Cardiac muscle cell (in vitro differentiated cells and primary cell): Measurements from ENCODE around the gene TRPT1. TPM values are rescaled to one million over a fixed set of nuclear protein-coding genes. Genes with fewer than 3 reads are reported as not detected.

ENCODE experiments used
- DNase-seq, 2 donors: peaks; one replicate each; pipeline versions ENCODE4 v3.0.0 to v3.0.0-alpha.2; 2010 to 2017; ENCODE audit warnings: low read depth in 1 of 2, low spot score in 1 of 2
- H3K27ac ChIP-seq: fragments of 200-600 bp; sonication (generic); 2 replicates; pipeline ENCODE4 v1.5.1; 2016
- H3K27me3 ChIP-seq: fragments of 200-600 bp; sonication (generic); 2 replicates; pipeline ENCODE4 v1.6.0; 2016; ENCODE audit warnings: control low read depth
- H3K36me3 ChIP-seq: fragments of 200-600 bp; sonication (generic); 2 replicates; pipeline ENCODE4 v1.5.1; 2016; ENCODE audit warnings: control low read depth
- H3K4me1 ChIP-seq: fragments of 200-600 bp; sonication (generic); 2 replicates; pipeline ENCODE4 v1.8.1; 2017; ENCODE audit warnings: low read depth, mild to moderate bottlenecking, mixed run types
- H3K4me3 ChIP-seq: fragments of 200-600 bp; sonication (generic); 2 replicates; pipeline ENCODE4 v1.5.1; 2016; ENCODE audit warnings: mild to moderate bottlenecking
- H3K9me3 ChIP-seq: fragments of 200-600 bp; sonication (generic); 2 replicates; pipeline ENCODE4 v1.5.1; 2017; ENCODE audit warnings: low read depth, mild to moderate bottlenecking, control low read depth
- polyA plus RNA-seq: library from polyadenylated mRNA; unstranded; fragments of >200 nt; fragmentation: Nextera tagmentation; extraction: Ambion mirVana; gene quantifications from 2 replicates; pipeline ENCODE4 v1.2.1, GENCODE V29; 2016
- total RNA-seq: library from RNA; depleted of rRNA; stranded (reverse); fragments of >200 nt; gene quantifications from 2 replicates; pipeline ENCODE4 v1.2.3, GENCODE V29; 2016
- TF ChIP-seq, protein P1 (sequence below): IDR thresholded peaks from 2 replicates; pipeline ENCODE4 v1.5.1; 2012; ENCODE audit warnings: low read depth, mild to moderate bottlenecking, low read length

TRPT1 gene
- total and polyA plus RNA-seq, 2 experiments from 2014 or later = 117 to 161 TPM

DNA sequence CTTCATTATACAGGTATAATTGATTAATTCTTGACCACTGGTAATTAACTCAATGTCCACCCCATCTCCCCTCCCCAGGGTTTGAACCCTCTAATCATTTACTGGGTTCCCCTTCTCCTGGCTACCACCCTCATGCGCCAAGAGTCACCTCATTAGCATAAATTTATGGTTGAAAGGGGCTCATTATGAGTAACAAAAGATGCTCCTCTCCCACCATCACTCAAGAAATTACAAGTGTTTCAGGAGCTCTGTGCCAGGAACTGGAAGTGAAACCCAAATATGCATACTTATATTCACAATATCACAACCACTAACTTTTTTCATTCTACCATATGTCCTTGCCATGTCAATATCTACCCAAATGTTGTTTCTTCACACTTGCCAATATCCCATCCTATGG, 47.8 kb downstream of the TRPT1 start:
- Histone ChIP-seq H3K4me1 (peaks cover 13% of the 10 kb centered on the region), H3K36me3 (no peaks in the 10 kb centered on the region), H3K9me3 (no peaks in the 10 kb centered on the region), H3K27ac (no peak overlapping the region), H3K4me3 (no peak overlapping the region), H3K27me3 (no peaks in the 10 kb centered on the region)
- TF ChIP-seq, protein P1, sequence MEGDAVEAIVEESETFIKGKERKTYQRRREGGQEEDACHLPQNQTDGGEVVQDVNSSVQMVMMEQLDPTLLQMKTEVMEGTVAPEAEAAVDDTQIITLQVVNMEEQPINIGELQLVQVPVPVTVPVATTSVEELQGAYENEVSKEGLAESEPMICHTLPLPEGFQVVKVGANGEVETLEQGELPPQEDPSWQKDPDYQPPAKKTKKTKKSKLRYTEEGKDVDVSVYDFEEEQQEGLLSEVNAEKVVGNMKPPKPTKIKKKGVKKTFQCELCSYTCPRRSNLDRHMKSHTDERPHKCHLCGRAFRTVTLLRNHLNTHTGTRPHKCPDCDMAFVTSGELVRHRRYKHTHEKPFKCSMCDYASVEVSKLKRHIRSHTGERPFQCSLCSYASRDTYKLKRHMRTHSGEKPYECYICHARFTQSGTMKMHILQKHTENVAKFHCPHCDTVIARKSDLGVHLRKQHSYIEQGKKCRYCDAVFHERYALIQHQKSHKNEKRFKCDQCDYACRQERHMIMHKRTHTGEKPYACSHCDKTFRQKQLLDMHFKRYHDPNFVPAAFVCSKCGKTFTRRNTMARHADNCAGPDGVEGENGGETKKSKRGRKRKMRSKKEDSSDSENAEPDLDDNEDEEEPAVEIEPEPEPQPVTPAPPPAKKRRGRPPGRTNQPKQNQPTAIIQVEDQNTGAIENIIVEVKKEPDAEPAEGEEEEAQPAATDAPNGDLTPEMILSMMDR = no peak
- DNase-seq = no peak

DNA sequence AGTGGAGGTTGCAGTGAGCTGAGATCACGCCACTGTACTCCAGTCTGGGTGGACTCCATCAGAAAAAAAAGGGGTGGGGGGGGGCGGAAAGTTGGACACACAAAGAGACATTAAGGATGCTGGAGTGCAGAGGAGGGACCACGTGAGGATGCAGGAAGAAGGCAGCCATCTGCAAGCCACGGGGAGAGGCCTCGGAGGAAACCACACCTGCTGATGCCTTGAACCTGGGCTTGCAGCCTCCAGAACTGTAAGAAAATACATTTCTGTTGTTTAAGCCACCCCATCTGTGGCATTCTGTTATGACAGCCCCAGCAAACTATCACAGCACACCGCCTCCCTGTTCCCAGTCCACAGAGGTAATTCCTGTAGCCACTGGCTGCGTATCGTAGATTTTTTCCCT, 49.2 kb downstream of the TRPT1 start:
- TF ChIP-seq, protein P1 = no peak
- no peak for DNase-seq
- peaks cover 9% of the 10 kb centered on the region for H3K4me1 ChIP-seq
- H3K27me3 ChIP-seq = no peaks in the 10 kb centered on the region
- no peaks in the 10 kb centered on the region for H3K36me3 ChIP-seq
- no peak overlapping the region for H3K4me3 ChIP-seq
- no peaks in the 10 kb centered on the region for H3K9me3 ChIP-seq
- no peak overlapping the region for H3K27ac ChIP-seq

Other genes with a start within 250 kb of the TRPT1 start
- gene OTUB1, start 239.7 kb downstream of the TRPT1 start, total RNA-seq = 119 and 183 TPM in 2 replicates
- 226 and 269 TPM in 2 replicates for gene OTUB1, start 239.7 kb downstream of the TRPT1 start, polyA plus RNA-seq
- gene FLRT1, start 190.3 kb downstream of the TRPT1 start, total RNA-seq = 0.53 and 0.69 TPM in 2 replicates
- 0.92 and 2.9 TPM in 2 replicates for gene FLRT1, start 190.3 kb downstream of the TRPT1 start, polyA plus RNA-seq
- 116 and 156 TPM in 2 replicates for gene MACROD1, start 60.1 kb downstream of the TRPT1 start, total RNA-seq
- gene MACROD1, start 60.1 kb downstream of the TRPT1 start, polyA plus RNA-seq = 134 and 198 TPM in 2 replicates
- 231 and 244 TPM in 2 replicates for gene STIP1, start 40.0 kb downstream of the TRPT1 start, total RNA-seq
- 229 and 240 TPM in 2 replicates for gene STIP1, start 40.0 kb downstream of the TRPT1 start, polyA plus RNA-seq
- gene FERMT3, start 19.5 kb downstream of the TRPT1 start, total RNA-seq = 0.11 and 1.8 TPM in 2 replicates
- gene FERMT3, start 19.5 kb downstream of the TRPT1 start, polyA plus RNA-seq = 1.1 and 2.1 TPM in 2 replicates
- 76.0 and 98.8 TPM in 2 replicates for gene NUDT22, start 88 bp upstream of the TRPT1 start, total RNA-seq
- gene NUDT22, start 88 bp upstream of the TRPT1 start, polyA plus RNA-seq = 88.3 and 90.6 TPM in 2 replicates
- gene DNAJC4, start 4.4 kb upstream of the TRPT1 start, total RNA-seq = 75.5 and 79.9 TPM in 2 replicates
- 126 and 132 TPM in 2 replicates for gene DNAJC4, start 4.4 kb upstream of the TRPT1 start, polyA plus RNA-seq
- 162 and 206 TPM in 2 replicates for gene VEGFB, start 8.4 kb upstream of the TRPT1 start, total RNA-seq
- 178 and 199 TPM in 2 replicates for gene VEGFB, start 8.4 kb upstream of the TRPT1 start, polyA plus RNA-seq
- gene FKBP2, start 14.9 kb upstream of the TRPT1 start, total RNA-seq = 102 and 177 TPM in 2 replicates
- 191 and 321 TPM in 2 replicates for gene FKBP2, start 14.9 kb upstream of the TRPT1 start, polyA plus RNA-seq
- gene PPP1R14B, start 20.8 kb upstream of the TRPT1 start, total RNA-seq = 220 and 240 TPM in 2 replicates
- gene PPP1R14B, start 20.8 kb upstream of the TRPT1 start, polyA plus RNA-seq = 238 and 288 TPM in 2 replicates
- gene PLCB3, start 25.3 kb upstream of the TRPT1 start, total RNA-seq = 20.3 and 24.7 TPM in 2 replicates
- 10.6 and 11.0 TPM in 2 replicates for gene PLCB3, start 25.3 kb upstream of the TRPT1 start, polyA plus RNA-seq
- gene BAD, start 58.5 kb upstream of the TRPT1 start, total RNA-seq = 155 and 200 TPM in 2 replicates
- gene BAD, start 58.5 kb upstream of the TRPT1 start, polyA plus RNA-seq = 168 and 195 TPM in 2 replicates
- gene GPR137, start 59.7 kb upstream of the TRPT1 start, total RNA-seq = 37.7 and 41.4 TPM in 2 replicates
- gene GPR137, start 59.7 kb upstream of the TRPT1 start, polyA plus RNA-seq = 67.8 and 82.6 TPM in 2 replicates
- not detected in 2 replicates for gene KCNK4, start 65.1 kb upstream of the TRPT1 start, total RNA-seq
- not detected in 2 replicates for gene KCNK4, start 65.1 kb upstream of the TRPT1 start, polyA plus RNA-seq
- not detected in 2 replicates for gene CATSPERZ, start 74.2 kb upstream of the TRPT1 start, total RNA-seq
- gene CATSPERZ, start 74.2 kb upstream of the TRPT1 start, polyA plus RNA-seq = 0.54 and 0.56 TPM in 2 replicates
- gene ESRRA, start 79.3 kb upstream of the TRPT1 start, total RNA-seq = 77.0 and 94.0 TPM in 2 replicates
- 48.8 and 49.3 TPM in 2 replicates for gene ESRRA, start 79.3 kb upstream of the TRPT1 start, polyA plus RNA-seq
- 298 and 438 TPM in 2 replicates for gene TRMT112, start 91.4 kb upstream of the TRPT1 start, total RNA-seq
- 331 and 375 TPM in 2 replicates for gene TRMT112, start 91.4 kb upstream of the TRPT1 start, polyA plus RNA-seq
- gene PRDX5, start 91.9 kb upstream of the TRPT1 start, total RNA-seq = 500 and 570 TPM in 2 replicates
- gene PRDX5, start 91.9 kb upstream of the TRPT1 start, polyA plus RNA-seq = 646 and 784 TPM in 2 replicates
- gene CCDC88B, start 114.0 kb upstream of the TRPT1 start, total RNA-seq = 5.9 and 8.4 TPM in 2 replicates
- gene CCDC88B, start 114.0 kb upstream of the TRPT1 start, polyA plus RNA-seq = 8.6 and 9.5 TPM in 2 replicates
- gene RPS6KA4, start 133.0 kb upstream of the TRPT1 start, total RNA-seq = 28.2 and 30.4 TPM in 2 replicates
- gene RPS6KA4, start 133.0 kb upstream of the TRPT1 start, polyA plus RNA-seq = 19.7 and 22.3 TPM in 2 replicates